Measurements from ENCODE around the gene ENTR1. TPM values are rescaled to one million over a fixed set of nuclear protein-coding genes. Genes with fewer than 3 reads are reported as not detected.

Gene ENTR1
- total and polyA plus RNA-seq, 2 of the 13 experiments (the other 11 are each of a cell fraction or from before 2014, with no cell fraction given), result 70.1 to 76.4 TPM

DNA sequence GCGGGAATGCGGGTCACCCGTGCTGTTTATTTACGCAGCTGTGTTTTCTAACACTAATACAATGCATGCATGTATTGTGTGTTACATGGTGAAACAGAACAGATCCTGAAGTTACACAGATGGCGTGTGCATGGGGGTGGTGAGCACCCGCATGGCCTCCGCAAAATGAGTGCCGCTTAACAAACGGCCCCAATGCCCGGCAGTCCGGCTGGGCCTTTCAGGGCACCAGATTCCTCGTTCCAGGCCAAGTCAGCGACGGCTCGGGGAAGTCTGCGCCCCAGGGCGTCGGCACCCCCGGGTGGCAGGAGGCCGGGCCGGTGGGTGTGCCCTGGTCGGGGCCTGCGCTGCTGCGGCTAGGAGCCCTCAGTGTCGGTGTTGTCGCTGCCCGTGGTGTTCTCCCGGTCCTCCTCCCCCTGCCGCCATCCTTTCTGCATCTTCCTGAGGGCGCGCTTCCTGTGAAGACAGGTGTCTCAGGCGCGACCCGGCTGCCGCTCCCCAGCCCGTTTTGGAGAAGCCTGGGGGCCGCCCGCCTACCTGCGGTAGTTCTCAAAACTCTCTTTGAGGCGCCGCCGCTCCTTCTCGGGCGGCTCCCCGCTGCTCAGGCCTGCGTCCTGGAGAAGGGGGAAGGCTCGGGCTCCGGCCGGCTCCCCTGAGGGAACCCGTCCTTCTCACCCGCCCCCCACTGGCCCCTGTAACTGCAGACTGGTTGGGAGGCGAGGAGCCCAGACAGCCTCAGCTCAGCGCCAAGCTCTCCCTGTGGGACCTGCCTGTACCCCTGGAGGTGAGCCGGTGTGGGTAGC lies 46.3 kb downstream of the ENTR1 start (continued):
- TF ChIP-seq SMYD3 (CRISPR knock-in tag; IDR thresholded peaks at IDR 0.05) (no peak), MEIS1 (CRISPR knock-in tag; IDR thresholded peaks at IDR 0.05; ENCODE audit: borderline replicate concordance) (peak; percentile 5; the same call in 1 of the 2 replicates), HMGXB4 (CRISPR knock-in tag; IDR thresholded peaks at IDR 0.05; ENCODE audit: borderline replicate concordance in 1 of 2, low read depth in 1 of 2) (peak in 1 of 2 experiments; percentile 11; a peak in 1 of 4 replicates), ZMYM2 (CRISPR knock-in tag; IDR thresholded peaks at IDR 0.05) (no peak), ATF7 (IDR thresholded peaks at IDR 0.05) (no peak), ATF7 (CRISPR knock-in tag; IDR thresholded peaks at IDR 0.05) (no peak), ZNF230 (CRISPR knock-in tag; IDR thresholded peaks at IDR 0.05) (0 out of 2 replicates have a peak, but pooled peaks have one; percentile 14), ISL2 (CRISPR knock-in tag; IDR thresholded peaks at IDR 0.05) (no peak), ZNF614 (CRISPR knock-in tag; IDR thresholded peaks at IDR 0.05; ENCODE audit: borderline replicate concordance) (no peak), ZBTB40 (IDR thresholded peaks at IDR 0.05) (no peak), ZBTB40 (CRISPR knock-in tag; IDR thresholded peaks at IDR 0.05) (no peak), ZNF138 (CRISPR knock-in tag; IDR thresholded peaks at IDR 0.05; ENCODE audit: low read depth) (no peak), RFXAP (CRISPR knock-in tag; IDR thresholded peaks at IDR 0.05; ENCODE audit: borderline replicate concordance) (no peak), RBM39 (IDR thresholded peaks at IDR 0.05; ENCODE audit: low read depth, low read length, poor library complexity, severe bottlenecking) (peak; percentile 24), SIN3A (IDR thresholded peaks at IDR 0.05; ENCODE audit: borderline replicate concordance, low read depth, low read length) (no peak)
- TF ChIP-seq, protein P1, sequence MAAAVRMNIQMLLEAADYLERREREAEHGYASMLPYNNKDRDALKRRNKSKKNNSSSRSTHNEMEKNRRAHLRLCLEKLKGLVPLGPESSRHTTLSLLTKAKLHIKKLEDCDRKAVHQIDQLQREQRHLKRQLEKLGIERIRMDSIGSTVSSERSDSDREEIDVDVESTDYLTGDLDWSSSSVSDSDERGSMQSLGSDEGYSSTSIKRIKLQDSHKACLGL (CRISPR knock-in tag; IDR thresholded peaks at IDR 0.05), result no peak

All from HepG2 (cell line).